SU-DHL-6 (cell line): ENCODE measurements around the gene LSM14B.

Source experiments
- EZH2phosphoT487 ChIP-seq: fragments of 200-600 bp; sonication (generic), shearing (Covaris generic); conservative IDR thresholded peaks from 2 replicates; pipeline ENCODE4 v1.6.1; 2018; ENCODE audit warnings: mild to moderate bottlenecking, antibody characterized with exemption, low read length, moderate library complexity, mixed read lengths
- TF ChIP-seq, protein P1 (sequence below): fragments of 200-600 bp; sonication (generic); IDR thresholded peaks from one replicate; pipeline ENCODE4 v1.5.1; 2017; ENCODE audit warnings: antibody characterized with exemption, mild to moderate bottlenecking, low read length, moderate library complexity; ENCODE audit not compliant: insufficient read depth, poor library complexity, severe bottlenecking

DNA sequence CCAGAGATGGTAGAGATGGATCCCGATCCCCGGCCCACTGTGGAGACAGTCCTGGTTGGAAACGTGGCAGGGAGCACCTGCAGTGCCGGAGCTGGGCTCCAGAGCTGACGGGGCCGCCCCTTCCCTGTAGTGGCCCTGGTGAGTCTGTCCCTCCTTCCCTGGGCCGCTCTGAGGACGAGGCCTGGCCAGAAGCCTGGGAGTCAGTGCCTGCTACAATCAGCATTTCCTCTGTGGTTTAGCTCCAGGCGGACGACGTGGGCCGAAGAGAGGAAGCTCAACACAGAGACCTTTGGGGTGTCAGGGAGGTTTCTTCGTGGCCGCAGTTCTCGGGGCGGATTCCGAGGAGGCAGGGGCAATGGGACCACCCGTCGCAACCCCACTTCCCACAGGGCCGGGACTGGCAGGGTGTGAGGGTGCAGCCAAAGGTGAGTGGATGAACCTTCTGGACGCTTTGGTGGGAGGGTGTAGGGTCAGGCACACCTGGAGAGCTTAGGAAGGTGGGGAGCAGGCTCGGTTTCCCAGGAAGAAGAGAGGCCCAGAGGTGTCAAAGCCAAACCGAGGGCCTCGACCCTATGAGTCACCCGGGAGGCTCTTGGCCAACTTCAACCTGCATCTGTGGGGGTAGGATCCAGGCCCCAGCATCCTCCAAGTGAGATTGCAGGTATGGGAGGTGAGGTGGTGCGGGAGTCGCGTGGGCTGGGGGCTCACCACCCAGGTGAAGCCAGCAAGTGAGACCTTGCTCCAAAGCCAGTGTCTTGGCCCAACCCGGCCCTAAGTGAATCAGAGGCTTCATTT lies 11.0 kb downstream of the LSM14B start:
- TF ChIP-seq, protein P1, sequence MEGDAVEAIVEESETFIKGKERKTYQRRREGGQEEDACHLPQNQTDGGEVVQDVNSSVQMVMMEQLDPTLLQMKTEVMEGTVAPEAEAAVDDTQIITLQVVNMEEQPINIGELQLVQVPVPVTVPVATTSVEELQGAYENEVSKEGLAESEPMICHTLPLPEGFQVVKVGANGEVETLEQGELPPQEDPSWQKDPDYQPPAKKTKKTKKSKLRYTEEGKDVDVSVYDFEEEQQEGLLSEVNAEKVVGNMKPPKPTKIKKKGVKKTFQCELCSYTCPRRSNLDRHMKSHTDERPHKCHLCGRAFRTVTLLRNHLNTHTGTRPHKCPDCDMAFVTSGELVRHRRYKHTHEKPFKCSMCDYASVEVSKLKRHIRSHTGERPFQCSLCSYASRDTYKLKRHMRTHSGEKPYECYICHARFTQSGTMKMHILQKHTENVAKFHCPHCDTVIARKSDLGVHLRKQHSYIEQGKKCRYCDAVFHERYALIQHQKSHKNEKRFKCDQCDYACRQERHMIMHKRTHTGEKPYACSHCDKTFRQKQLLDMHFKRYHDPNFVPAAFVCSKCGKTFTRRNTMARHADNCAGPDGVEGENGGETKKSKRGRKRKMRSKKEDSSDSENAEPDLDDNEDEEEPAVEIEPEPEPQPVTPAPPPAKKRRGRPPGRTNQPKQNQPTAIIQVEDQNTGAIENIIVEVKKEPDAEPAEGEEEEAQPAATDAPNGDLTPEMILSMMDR: no peak
- TF ChIP-seq EZH2phosphoT487: no peak
